Activated CD4-positive, alpha-beta T cell treated with anti-CD3 and anti-CD28 coated beads for 36 hours (primary cell): Measurements from ENCODE around the gene PCBD2. TPM values are rescaled to one million over a fixed set of nuclear protein-coding genes. Genes with fewer than 3 reads are reported as not detected.
"Not testable (repeated sequence)": the region's sequence is repeated elsewhere in the genome, so short reads cannot be mapped to it uniquely, and the experiment has no call there.

Experiments used
- ATAC-seq: fragments of 200-7000 bp; cut with Tn5 transposase; one replicate; pipeline ENCODE4 v1.10.0; 2021; ENCODE audit warnings: mild to moderate bottlenecking, moderate library complexity
- CTCF ChIA-PET: fragments of 350-600 bp; sonication (Branson Sonifier 250); formaldehyde crosslinking; loops from one replicate; lab custom pipeline; 2021; ENCODE audit warnings: antibody characterized with exemption; lab: Charles Lee
- POLR2A ChIA-PET: fragments of 350-600 bp; sonication (Branson Sonifier 250); formaldehyde crosslinking; loops from one replicate; lab custom pipeline; 2021; ENCODE audit warnings: antibody characterized with exemption, inconsistent platforms; lab: Charles Lee
- DNase-seq: peaks from one replicate; pipeline ENCODE4 v3.0.0-alpha.2; 2020
- H3K27ac Mint-ChIP-seq: one replicate; pipeline ENCODE4 v1.8.0; 2021; ENCODE audit warnings: mixed read lengths
- H3K27me3 Mint-ChIP-seq: one replicate; pipeline ENCODE4 v1.8.0; 2021; ENCODE audit warnings: mixed read lengths
- H3K36me3 Mint-ChIP-seq: one replicate; pipeline ENCODE4 v1.8.0; 2021; ENCODE audit warnings: low read depth, mixed read lengths
- H3K4me1 Mint-ChIP-seq: one replicate; pipeline ENCODE4 v1.8.0; 2021; ENCODE audit warnings: mixed read lengths
- H3K4me3 Mint-ChIP-seq: one replicate; pipeline ENCODE4 v1.8.0; 2021; ENCODE audit warnings: mild to moderate bottlenecking, moderate library complexity, mixed read lengths
- H3K9me3 Mint-ChIP-seq: one replicate; pipeline ENCODE4 v1.8.0; 2021; ENCODE audit warnings: low read depth, mixed read lengths
- intact Hi-C, 2 experiments: fragments of 100-400 bp; cut with DNase I in 1 of 2; cut with micrococcal nuclease in 1 of 2; formaldehyde crosslinking; loops; one replicate each; pipeline versions ENCODE4 v1.14.2 to v1.15.1; 2022 to 2024; cut with DNase I, micrococcal nuclease
- total RNA-seq, 2 experiments: library from RNA; stranded (reverse); gene quantifications; one replicate each; pipeline ENCODE4 v1.2.3, GENCODE V29; 2021

The PCBD2 gene
- total RNA-seq, 2 experiments from 2014 or later: 10.0 to 12.8 TPM

DNA sequence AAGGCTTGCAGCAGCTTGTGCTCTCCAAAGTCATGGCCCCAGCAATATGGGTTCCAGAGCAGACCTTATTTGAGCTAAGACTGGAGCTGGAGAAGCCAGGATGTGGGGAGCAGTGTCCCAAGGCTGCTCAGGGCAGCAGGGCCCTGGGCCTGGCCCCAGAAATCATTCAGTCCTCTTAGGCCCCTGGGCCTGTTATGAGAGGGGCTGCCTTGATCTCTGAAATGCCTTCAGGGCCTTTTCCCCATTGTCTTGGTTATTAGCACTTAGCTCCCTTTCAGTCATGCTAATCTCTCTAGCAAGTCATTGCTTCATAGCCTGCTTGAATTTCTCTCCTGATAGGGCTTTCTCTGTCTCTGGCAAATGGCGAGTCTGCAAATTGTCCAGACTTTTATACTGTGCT is 71.9 kb downstream of the PCBD2 start:
- H3K36me3 Mint-ChIP-seq: peaks cover 19% of the 10 kb centered on the region
- H3K4me3 Mint-ChIP-seq: no peak overlapping the region
- ChIA-PET CTCF (no interaction called here), POLR2A (no interaction called here)
- H3K27ac Mint-ChIP-seq: no peak overlapping the region
- no peaks in the 10 kb centered on the region for H3K27me3 Mint-ChIP-seq
- DNase-seq (no peak), ATAC-seq (no peak)
- no peaks in the 10 kb centered on the region for H3K4me1 Mint-ChIP-seq
- intact Hi-C loops: no loop called here
- peaks cover 21% of the 10 kb centered on the region for H3K9me3 Mint-ChIP-seq

DNA sequence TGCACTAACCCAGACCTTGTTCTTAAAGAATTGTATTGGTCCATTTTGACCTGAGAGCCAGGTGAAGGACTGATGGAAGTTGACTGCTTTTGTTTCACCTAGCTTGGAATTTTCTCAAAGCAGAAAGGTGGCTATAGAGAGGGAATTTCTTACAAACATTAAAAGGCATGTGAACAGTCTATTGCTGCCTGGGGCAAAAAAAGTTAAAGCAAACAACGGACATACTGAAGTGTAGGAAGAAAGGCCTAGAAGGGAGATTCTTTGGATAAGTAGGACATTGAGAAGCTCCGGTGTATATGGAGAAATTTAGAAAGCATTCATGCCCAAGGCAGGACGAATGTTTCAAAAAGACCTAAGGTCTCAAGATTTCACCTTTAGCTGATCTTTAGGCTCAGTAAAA is 74.5 kb downstream of the PCBD2 start:
- H3K27me3 Mint-ChIP-seq: no peaks in the 10 kb centered on the region
- H3K27ac Mint-ChIP-seq: no peak overlapping the region
- intact Hi-C loops: no loop called here
- POLR2A ChIA-PET: no interaction called here
- H3K4me1 Mint-ChIP-seq: no peaks in the 10 kb centered on the region
- no peak overlapping the region for H3K4me3 Mint-ChIP-seq
- H3K9me3 Mint-ChIP-seq: peaks cover 33% of the 10 kb centered on the region
- CTCF ChIA-PET: interaction anchor here (1.2 kb wide), 1 partner anchor 40 kb away, joined by 3 read pairs; no protein-coding TSS in a partner anchor
- peaks cover 26% of the 10 kb centered on the region for H3K36me3 Mint-ChIP-seq
- ATAC-seq: no peak
- no peak for DNase-seq

DNA sequence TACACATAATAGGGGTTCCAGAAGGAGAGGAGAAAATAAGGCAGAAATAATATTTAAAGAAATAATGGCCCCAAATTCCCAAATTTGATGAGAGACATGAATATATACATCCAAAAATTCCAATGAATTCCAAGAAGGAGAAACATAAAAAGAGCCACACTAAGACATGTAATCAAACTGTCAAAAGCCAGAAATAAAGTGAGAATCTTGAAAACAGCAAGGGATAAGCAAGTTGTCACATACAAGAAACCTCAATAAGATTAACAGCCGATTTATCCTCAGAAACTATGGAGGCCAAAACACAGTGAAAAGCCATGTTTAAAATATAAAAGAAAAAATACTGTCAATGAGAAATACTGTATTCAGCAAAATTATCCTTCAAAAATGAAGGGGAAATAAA is 77.3 kb downstream of the PCBD2 start:
- Mint-ChIP-seq H3K9me3 (peaks cover 30% of the 10 kb centered on the region), H3K27me3 (no peaks in the 10 kb centered on the region), H3K4me1 (no peaks in the 10 kb centered on the region), H3K36me3 (peaks cover 14% of the 10 kb centered on the region), H3K4me3 (no peak overlapping the region), H3K27ac (no peak overlapping the region)
- ATAC-seq (no peak), DNase-seq (no peak)
- intact Hi-C loops: no loop called here
- POLR2A ChIA-PET: no interaction called here
- CTCF ChIA-PET: no interaction called here

DNA sequence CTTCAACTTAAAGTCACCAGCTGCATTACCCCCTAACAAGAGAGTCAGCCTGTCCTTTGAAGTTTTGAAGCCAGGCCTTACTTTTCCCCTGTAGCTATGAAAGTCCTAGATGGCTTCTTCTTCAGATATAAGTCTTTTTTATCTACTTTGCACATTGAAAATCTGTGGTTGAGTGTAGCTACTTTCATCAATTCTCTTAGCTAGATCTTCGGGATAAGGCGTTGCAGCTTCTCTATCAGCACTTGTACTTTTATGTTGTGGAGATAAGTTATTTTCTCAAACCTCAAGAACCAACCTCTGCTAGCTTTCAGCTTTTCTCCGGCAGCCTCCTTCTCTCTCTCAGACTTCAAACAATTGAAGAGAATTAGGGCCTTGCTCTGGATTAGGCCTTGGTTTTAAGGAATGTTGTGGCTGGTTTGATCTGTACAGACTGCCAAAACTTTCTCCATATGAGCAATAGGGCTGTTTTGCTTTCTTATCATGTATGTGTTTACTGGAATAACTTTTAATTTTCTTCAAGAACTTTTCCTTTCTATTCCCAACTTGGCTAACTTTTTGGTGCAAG is 84.4 kb downstream of the PCBD2 start:
- Mint-ChIP-seq H3K36me3 (no peaks in the 10 kb centered on the region), H3K4me1 (peaks cover 12% of the 10 kb centered on the region), H3K27me3 (no peaks in the 10 kb centered on the region), H3K27ac (no peak overlapping the region), H3K4me3 (no peak overlapping the region), H3K9me3 (no peaks in the 10 kb centered on the region)
- ChIA-PET POLR2A (interaction anchor here (1.0 kb wide), 1 partner anchor 30 kb away, joined by 4 read pairs; no protein-coding TSS in a partner anchor), CTCF (interaction anchor here (1.1 kb wide), 1 partner anchor 60 kb away, joined by 3 read pairs; no protein-coding TSS in a partner anchor)
- no peak for ATAC-seq
- intact Hi-C loops: no loop called here
- DNase-seq: no peak

DNA sequence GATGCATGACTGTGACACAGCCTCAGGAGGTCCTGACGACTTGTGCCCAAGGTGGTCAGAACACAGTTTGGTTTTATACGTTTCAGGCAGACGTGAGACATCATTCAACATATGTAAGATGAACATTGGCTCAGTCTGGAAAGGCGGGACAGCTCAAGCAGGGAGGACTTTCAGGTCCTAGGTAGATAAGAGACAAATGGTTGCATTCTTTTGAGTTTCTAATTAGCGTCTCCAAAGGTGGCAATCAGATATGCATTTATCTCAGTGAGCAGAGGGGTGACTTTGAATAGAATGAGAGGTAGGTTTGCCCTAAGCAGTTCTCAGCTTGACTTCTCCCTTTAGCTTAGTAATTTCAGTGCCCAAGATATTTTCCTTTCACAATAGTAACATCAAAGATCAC is 85.3 kb downstream of the PCBD2 start:
- CTCF ChIA-PET: interaction anchor here (1.0 kb wide), 1 partner anchor 412 kb away, joined by 3 read pairs; no protein-coding TSS in a partner anchor
- ATAC-seq, POLR2A ChIA-PET, H3K4me3 Mint-ChIP-seq, H3K27ac Mint-ChIP-seq, DNase-seq, intact Hi-C loops, H3K36me3 Mint-ChIP-seq, H3K9me3 Mint-ChIP-seq, H3K27me3 Mint-ChIP-seq: not testable (repeated sequence)
- H3K4me1 Mint-ChIP-seq: peaks cover 12% of the 10 kb centered on the region

DNA sequence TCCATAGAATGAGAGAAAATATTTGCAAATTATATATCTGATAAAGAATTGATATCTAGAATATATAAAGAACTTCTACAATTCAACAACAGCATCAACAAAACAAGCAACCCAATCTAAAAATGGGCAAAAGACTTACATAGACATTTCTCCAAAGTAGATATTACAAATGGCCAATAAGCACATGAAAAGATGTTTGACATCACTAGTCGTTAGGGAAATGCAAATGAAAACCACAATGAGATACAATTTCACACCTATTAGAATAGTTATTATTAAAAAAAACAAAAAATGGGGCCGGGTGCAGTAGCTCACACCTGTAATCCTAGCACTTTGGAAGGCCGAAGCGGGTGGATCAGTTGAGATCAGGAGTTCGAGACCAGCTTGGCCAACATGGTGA is 87.2 kb downstream of the PCBD2 start:
- ChIA-PET POLR2A (no interaction called here), CTCF (no interaction called here)
- intact Hi-C loops: no loop called here
- H3K27me3 Mint-ChIP-seq: no peaks in the 10 kb centered on the region
- H3K27ac Mint-ChIP-seq: no peak overlapping the region
- no peaks in the 10 kb centered on the region for H3K36me3 Mint-ChIP-seq
- ATAC-seq (no peak), DNase-seq (no peak)
- H3K4me3 Mint-ChIP-seq: no peak overlapping the region
- H3K9me3 Mint-ChIP-seq: no peaks in the 10 kb centered on the region
- peaks cover 12% of the 10 kb centered on the region for H3K4me1 Mint-ChIP-seq

DNA sequence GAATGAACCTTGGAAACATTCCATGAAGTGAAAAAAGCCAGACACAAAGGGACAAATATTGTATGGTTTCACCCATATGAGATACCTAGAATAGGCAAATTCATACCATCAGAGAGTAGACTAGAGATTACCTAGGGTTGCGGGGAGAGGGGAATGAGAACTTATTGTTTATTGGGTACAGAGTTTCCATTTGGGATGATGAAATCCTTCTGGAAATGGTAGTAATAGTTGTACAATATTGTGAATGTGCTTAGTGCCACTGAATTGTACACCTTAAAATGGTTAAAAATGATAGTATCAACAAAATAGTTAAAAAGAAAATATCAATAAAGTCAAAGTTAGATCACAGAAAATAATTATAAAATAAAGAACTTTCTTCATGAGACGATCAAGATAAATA is 88.2 kb downstream of the PCBD2 start:
- Mint-ChIP-seq H3K4me1 (peaks cover 11% of the 10 kb centered on the region), H3K27ac (no peak overlapping the region), H3K36me3 (no peaks in the 10 kb centered on the region), H3K4me3 (no peak overlapping the region), H3K27me3 (no peaks in the 10 kb centered on the region), H3K9me3 (no peaks in the 10 kb centered on the region)
- intact Hi-C loops: no loop called here
- no peak for DNase-seq
- ChIA-PET POLR2A (no interaction called here), CTCF (no interaction called here)
- ATAC-seq: no peak

DNA sequence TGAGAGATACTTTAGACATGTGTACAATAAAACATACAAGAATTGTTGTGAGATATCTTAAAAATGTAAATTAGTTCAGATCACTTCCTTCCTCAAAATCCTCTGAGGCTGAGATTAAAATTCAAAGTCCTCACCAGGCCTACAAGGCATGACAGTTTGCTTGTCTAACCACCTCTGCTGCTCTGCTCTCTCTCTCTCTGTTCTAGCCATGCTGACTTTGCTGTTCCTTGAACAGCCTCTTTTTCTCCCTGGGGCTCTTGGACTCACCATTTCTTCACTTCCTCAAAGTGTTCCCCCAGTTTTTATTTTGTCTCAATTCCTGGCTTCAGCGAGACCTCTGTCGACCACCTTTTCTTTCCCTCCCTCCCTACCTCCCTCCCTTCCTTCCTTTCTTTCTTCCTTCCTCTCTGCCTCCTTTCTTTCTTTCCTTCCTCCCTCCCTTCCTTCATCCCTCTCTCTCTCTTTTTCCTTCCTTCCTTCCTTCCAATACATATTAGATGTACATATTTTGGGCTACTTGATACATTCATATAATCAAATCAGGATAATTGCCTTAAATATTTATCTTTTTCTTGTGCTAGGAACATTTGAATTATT is 89.7 kb downstream of the PCBD2 start:
- intact Hi-C loops: no loop called here
- H3K36me3 Mint-ChIP-seq: peaks cover 5% of the 10 kb centered on the region
- ChIA-PET POLR2A (no interaction called here), CTCF (no interaction called here)
- DNase-seq (no peak), ATAC-seq (no peak)
- H3K27ac Mint-ChIP-seq: no peak overlapping the region
- no peaks in the 10 kb centered on the region for H3K4me1 Mint-ChIP-seq
- no peaks in the 10 kb centered on the region for H3K27me3 Mint-ChIP-seq
- H3K9me3 Mint-ChIP-seq: no peaks in the 10 kb centered on the region
- no peak overlapping the region for H3K4me3 Mint-ChIP-seq

DNA sequence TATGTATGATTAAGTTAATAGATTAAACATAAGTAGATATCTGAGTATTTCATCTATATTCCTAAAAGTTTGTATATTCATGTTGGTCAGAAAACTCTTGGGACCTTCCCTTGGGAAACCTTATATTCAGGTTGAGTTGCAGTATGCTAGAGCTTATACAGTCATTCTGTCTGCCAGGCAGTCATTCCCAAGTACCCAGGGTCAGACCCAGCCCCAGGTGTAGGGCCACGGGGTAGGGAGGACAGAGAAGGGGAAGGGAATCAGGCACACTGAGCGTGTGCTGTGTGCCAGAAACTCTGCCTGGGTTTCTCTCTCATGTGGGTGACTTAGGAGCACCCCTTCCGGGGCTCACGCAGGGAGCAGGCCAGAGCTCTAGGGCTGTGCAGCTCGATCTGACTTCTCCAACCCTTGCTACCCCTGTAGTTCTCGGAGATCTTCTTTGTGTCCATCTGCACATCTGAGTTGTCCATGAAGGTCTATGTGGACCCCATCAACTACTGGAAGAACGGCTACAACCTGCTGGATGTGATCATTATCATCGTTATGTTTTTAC is 91.0 kb downstream of the PCBD2 start:
- Mint-ChIP-seq H3K27me3 (no peaks in the 10 kb centered on the region), H3K4me3 (no peak overlapping the region), H3K36me3 (peaks cover 5% of the 10 kb centered on the region), H3K9me3 (no peaks in the 10 kb centered on the region), H3K4me1 (no peaks in the 10 kb centered on the region), H3K27ac (no peak overlapping the region)
- POLR2A ChIA-PET: no interaction called here
- no peak for ATAC-seq
- DNase-seq: no peak
- CTCF ChIA-PET: interaction anchor here (0.6 kb wide), 1 partner anchor 333 kb away, joined by 3 read pairs; no protein-coding TSS in a partner anchor
- intact Hi-C loops: no loop called here

DNA sequence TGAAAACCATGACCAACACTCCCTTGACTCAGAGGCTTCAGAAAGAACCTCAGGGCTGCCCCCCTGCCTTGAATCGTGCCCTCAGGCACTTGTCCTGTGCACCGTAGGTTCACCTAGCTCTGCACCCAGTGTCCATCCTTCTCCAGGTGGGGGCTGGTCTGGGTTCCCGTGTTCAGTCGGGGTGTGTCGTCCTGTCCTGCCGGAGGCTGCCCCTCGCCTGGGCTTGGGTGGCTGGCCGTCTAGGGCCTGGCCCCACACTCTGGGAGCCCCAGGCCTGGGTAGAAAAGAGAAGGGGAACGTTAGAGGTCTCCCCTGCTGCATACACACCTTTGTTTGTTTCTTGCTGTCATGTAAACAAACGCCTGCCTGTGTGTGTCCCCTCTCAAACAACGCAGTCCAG is 92.1 kb downstream of the PCBD2 start:
- H3K27me3 Mint-ChIP-seq: peaks cover 2% of the 10 kb centered on the region
- H3K27ac Mint-ChIP-seq: no peak overlapping the region
- DNase-seq: no peak
- no peaks in the 10 kb centered on the region for H3K9me3 Mint-ChIP-seq
- intact Hi-C loops: no loop called here
- peaks cover 5% of the 10 kb centered on the region for H3K36me3 Mint-ChIP-seq
- H3K4me3 Mint-ChIP-seq: no peak overlapping the region
- ATAC-seq: no peak
- CTCF ChIA-PET: interaction anchor here (0.8 kb wide), 1 partner anchor 184 kb away, joined by 3 read pairs; no protein-coding TSS in a partner anchor
- POLR2A ChIA-PET: no interaction called here
- H3K4me1 Mint-ChIP-seq: no peaks in the 10 kb centered on the region

DNA sequence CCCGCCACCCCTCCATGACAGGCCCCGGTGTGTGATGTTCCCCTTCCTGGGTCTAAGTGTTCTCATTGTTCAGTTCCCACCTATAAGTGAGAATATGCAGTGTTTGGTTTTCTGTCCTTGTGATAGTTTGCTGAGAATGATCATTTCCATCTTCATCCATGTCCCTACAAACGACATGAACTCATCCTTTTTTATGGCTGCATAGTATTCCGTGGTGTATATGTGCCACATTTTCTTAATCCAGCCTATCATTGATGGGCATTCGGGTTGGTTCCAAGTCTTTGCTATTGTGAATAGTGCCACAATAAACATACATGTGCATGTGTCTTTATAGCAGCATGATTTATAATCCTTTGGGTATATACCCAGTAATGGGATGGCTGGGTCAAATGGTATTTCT is 93.1 kb downstream of the PCBD2 start:
- DNase-seq, H3K4me1 Mint-ChIP-seq, H3K9me3 Mint-ChIP-seq, ATAC-seq, intact Hi-C loops, CTCF ChIA-PET, H3K27me3 Mint-ChIP-seq, H3K4me3 Mint-ChIP-seq, POLR2A ChIA-PET, H3K27ac Mint-ChIP-seq, H3K36me3 Mint-ChIP-seq: not testable (repeated sequence)

DNA sequence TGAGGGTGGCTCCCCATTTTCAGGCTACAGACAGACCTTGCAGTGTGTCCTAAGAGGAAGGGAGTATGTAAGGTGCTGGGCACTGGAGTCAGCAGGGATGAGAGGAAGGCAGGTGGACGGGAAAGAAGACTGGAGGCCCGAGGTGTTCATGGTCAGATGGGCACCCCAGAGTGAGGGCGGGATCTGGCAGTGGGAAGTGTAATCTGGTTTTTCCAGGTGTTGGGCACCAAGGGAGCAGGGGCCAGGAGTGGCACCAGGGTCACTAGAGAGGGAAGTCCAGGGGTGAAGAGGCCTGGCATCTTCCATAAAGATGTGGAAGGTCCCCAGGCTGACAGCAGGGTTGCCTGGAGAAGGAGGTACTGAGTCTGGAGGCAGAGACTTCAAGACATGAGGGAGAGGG is 99.4 kb downstream of the PCBD2 start:
- ChIA-PET CTCF (no interaction called here), POLR2A (no interaction called here)
- H3K4me3 Mint-ChIP-seq: no peak overlapping the region
- DNase-seq (no peak), ATAC-seq (no peak)
- peaks cover 6% of the 10 kb centered on the region for H3K36me3 Mint-ChIP-seq
- H3K9me3 Mint-ChIP-seq: no peaks in the 10 kb centered on the region
- H3K4me1 Mint-ChIP-seq: no peaks in the 10 kb centered on the region
- intact Hi-C loops: no loop called here
- H3K27ac Mint-ChIP-seq: no peak overlapping the region
- H3K27me3 Mint-ChIP-seq: peaks cover 2% of the 10 kb centered on the region
